Neural progenitor cell (in vitro differentiated cells): ENCODE measurements around the gene COG3.

ENCODE experiments used
- EZH2 ChIP-seq: fragments of 200-600 bp; sonication (generic); IDR thresholded peaks from 2 replicates; pipeline ENCODE4 v1.6.1; 2017; ENCODE audit warnings: antibody characterized with exemption, mild to moderate bottlenecking, moderate library complexity
- TF ChIP-seq, protein P1 (sequence below): fragments of 200-600 bp; sonication (generic); IDR thresholded peaks from 2 replicates; pipeline ENCODE4 v1.5.1; 2017; ENCODE audit warnings: antibody characterized with exemption, mild to moderate bottlenecking

DNA sequence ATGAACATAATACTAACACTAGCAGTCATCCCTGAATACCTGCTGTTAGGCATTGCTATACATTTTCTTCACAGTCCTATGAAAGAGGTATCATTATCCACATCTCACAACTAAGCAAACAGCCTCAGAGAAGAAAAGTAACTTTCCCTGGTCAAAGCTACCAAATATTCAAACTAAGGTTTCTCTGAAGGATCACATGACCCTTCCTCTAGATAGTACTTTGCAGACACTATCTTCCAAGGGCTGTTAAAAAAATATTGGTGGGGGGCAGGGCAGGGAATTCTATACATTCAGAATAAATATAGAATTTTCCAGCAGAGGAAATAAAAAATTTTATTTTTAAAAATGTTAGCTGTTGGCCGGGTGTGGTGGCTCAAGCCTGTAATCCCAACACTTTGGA lies 49.6 kb upstream of the COG3 start:
- TF ChIP-seq, protein P1, sequence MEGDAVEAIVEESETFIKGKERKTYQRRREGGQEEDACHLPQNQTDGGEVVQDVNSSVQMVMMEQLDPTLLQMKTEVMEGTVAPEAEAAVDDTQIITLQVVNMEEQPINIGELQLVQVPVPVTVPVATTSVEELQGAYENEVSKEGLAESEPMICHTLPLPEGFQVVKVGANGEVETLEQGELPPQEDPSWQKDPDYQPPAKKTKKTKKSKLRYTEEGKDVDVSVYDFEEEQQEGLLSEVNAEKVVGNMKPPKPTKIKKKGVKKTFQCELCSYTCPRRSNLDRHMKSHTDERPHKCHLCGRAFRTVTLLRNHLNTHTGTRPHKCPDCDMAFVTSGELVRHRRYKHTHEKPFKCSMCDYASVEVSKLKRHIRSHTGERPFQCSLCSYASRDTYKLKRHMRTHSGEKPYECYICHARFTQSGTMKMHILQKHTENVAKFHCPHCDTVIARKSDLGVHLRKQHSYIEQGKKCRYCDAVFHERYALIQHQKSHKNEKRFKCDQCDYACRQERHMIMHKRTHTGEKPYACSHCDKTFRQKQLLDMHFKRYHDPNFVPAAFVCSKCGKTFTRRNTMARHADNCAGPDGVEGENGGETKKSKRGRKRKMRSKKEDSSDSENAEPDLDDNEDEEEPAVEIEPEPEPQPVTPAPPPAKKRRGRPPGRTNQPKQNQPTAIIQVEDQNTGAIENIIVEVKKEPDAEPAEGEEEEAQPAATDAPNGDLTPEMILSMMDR, result no peak
- TF ChIP-seq EZH2, result no peak
